Effector CD8-positive, alpha-beta T cell (primary cell): ENCODE data around the gene CDK9.
"Not testable (repeated sequence)": the region's sequence is repeated elsewhere in the genome, so short reads cannot be mapped to it uniquely, and the experiment has no call there.

Experiments
- DNase-seq: peaks from one replicate; lab custom pipeline; 2025; lab: John Stamatoyannopoulos, UW

Gene CDK9

DNA sequence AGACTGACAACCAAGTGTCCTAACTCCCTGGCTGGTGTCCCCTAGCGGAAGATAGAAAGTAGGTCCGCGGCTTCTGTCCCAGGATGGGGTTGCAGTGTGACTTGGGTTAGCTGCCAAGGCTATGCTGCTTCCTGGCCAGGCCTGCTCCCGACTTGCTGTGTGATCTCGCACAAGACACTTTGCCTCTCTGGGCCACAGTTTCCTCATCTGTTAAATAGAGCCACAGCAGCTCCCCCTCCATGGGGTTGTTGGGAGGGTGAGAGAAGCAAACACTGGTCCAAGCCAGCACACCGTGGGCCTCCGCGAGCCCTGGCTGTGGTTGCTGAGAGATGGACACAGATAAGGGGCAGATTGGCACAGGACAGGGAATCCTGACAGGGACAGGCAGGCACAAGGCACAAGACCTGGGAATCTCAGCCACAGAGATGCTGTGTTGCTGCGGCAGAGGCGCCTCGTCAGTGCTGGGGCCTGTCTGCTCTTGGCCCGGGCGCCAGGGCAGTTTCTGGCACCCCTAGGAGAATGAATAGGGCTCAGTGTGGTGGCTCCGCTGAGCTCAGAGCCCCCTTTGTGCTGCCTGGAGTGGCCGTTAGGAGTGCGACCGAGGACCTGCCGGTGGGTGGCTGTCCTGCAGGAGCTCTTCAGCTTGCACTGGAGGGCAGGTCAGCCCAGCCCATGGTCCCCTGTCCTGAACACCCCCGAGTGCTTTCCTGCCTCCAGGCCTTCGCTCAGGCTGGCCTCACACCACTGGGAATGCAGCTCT is 5.5 kb upstream of the CDK9 start:
- DNase-seq, result no peak

DNA sequence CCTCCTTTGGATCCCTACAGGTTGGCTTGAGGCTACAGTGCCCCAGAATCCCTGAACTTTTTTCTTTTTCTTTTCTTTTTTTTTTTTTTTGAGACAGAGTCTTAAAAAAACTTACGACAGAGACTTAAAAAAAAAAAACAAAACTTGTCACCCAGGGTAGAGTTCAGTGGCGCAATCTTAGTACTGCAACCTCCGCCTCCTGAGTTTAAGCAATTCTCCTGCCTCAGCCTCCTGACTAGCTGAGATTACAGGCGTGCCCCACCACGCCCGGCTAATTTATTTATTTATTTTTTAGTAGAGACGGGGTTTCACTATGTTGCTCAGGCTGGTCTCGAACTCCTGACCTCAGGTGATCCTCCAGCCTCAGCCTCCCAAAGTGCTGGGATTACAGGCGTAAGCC is 4.9 kb upstream of the CDK9 start:
- DNase-seq, result not testable (repeated sequence)

DNA sequence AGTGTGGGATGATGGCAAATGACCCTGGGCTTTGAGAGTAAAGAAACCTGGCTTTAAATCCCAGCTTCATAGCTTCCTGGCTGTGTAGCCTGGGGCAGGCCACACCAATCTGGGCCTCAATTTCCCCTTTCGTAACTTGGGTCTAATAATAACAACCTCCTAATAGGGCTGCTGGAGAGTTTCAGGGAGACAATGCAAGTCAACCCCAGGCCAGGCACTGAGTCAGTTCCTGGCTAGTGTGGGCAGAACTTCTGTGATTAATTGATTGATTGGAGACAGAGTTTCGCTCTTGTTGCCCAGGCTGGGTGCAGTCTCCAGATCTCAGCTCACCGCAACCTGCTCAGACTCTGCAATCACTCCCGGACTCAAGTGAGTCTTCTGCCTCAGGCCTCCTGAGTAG is 4.0 kb upstream of the CDK9 start:
- no peak for DNase-seq

DNA sequence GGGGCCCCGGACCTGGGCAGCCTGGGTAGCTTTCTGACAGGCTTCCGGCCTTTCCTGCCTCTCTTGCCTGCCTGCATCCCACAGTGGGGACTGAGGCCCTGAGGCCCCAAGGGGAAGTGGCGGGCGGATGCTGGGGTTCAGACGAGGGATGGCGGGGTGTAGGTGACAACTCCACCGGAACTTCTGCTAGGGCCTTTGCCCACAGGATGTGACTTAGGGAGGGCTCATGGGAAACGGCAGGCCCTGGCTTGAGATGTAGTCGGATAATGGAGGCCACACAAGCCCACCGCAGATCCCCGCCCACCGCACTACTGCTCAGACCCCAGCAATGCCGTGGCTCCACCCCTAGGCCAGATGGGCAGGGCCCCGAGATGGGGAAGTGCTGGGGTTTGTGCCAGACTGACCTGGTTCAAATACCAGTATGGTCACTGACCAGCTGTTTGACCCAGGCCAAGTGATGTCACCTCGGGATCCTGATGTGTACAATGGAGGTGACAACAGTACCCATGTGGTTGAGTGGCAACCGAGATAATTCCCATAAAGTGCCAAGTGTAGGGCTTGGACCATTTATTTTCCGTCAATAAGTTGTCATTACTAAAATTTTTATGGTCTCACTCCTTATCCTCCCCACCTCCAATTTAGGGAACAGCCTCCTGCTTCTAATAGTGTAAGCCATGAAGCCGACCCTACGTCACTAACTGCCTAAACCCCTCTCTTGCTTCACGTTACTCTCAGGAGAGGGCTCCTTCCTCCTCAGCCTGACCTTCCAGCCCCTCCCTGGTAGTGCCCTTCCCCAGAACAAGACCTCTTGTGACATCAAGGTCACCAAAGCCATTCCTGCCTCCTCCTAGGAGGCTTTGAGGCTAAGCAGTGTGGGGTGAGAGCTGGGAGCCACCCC is 2.5 kb upstream of the CDK9 start:
- DNase-seq, result peak; percentile 38

- DNase-seq, result peak; percentile 85
Measured at GRCh38 chr9:127785023-127785932, 556 bp upstream of the CDK9 start.

- no peak for DNase-seq
Measured at GRCh38 chr9:127786773-127787104, 905 bp downstream of the CDK9 start.

DNA sequence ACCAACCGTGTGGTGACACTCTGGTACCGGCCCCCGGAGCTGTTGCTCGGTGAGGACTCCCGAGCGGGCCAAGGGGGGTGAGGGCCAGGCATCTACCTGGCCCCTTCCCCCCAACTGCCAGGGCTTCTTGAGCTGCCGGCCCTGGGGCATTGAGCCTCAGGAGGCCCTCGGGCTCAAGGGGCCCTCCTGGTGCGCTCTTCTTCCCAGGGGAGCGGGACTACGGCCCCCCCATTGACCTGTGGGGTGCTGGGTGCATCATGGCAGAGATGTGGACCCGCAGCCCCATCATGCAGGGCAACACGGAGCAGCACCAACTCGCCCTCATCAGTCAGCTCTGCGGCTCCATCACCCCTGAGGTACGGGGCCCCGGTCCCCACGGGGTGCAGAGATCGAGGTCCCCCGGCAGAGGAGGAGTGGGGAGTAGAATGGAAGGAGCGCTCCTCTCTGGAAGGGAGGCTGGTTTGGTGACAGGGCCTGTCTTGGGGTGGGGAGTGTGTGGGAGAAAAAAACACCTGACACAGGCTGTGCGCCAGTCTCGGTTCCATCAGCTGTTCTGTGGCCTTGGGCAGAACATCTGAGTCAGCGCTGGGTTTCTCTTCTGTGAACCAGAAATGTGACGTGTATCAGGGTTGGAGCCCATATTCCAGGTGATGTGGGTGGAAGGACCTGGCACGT is 2.6 kb downstream of the CDK9 start:
- DNase-seq, result no peak

DNA sequence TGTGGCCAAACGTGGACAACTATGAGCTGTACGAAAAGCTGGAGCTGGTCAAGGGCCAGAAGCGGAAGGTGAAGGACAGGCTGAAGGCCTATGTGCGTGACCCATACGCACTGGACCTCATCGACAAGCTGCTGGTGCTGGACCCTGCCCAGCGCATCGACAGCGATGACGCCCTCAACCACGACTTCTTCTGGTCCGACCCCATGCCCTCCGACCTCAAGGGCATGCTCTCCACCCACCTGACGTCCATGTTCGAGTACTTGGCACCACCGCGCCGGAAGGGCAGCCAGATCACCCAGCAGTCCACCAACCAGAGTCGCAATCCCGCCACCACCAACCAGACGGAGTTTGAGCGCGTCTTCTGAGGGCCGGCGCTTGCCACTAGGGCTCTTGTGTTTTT is 3.3 kb downstream of the CDK9 start:
- DNase-seq, result no peak

GRCh38 chr9:127790094-127790855 is 4.4 kb downstream of the CDK9 start:
- DNase-seq, result no peak

- DNase-seq, result no peak
Measured at GRCh38 chr9:127791085-127791484, 5.3 kb downstream of the CDK9 start.

DNA sequence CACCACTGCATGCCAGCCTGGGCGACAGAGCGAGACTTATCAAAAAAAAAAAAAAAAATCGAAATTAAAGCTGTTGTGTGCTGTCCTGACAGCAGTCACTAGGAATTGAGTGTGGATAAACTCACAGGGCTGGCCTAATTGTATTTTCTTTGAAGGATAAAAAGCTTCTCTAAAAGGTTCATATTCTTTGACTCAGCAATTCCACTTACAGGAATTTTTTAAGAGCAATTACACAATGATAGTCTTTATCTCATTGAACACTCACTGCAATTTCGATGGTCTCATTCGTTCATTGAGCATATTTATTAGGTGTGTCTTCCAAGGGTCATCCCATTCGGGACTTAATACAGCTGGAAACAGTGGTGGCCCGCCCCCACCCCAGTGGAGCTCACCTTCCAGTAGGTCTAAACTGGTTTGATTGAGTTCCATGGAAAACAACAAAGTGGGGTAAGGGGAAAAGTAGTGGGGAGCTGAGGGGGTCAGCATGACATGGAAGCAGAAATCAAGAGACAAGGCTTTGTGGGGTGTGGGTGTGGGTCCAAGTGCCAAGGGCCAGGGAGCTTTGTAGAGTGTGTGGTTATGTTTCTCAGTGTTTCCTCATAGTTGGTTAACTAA is 6.7 kb downstream of the CDK9 start:
- no peak for DNase-seq

- DNase-seq, result no peak
Measured at GRCh38 chr9:127793093-127793708, 7.4 kb downstream of the CDK9 start.

DNA sequence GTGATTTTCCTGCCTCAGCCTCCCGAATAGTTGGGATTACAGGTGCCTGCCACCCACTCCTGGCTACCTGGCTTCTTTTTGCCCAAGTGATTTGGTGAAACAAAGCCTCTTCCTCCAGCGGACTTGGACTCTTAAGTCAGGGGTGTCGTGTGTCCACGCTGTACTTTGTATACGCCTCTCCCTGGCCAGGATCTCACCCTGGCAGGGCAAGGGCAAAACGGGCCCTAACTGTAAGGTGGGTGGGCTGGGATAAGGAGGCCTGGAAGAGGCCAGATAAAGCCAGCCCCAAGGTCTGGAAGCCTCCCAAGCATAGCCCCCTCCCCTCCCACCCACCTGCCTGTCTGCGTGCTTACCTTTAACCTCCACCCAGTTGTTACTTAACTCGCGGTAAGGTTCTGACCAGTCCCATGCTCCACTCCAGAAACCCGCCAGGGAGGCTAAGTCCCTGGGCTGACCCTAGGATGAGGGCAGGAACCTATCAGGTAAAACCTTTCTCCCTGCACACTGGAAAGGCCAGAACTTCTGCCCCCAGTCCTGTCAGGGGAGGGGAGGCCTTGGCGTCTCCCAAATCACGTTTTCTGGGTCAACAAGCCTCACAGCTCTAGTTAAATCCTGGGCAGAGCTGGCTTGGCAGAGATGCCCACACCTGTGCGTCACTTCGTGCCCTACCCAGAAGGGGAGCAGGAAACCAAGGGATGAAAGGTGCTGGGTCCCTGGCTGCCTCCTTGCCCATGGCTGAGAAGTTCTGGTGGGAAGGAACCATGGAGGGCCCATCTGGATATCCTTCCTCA is 8.4 kb downstream of the CDK9 start:
- no peak for DNase-seq

GRCh38 chr9:127796225-127796813 is 10.5 kb downstream of the CDK9 start:
- no peak for DNase-seq

DNA sequence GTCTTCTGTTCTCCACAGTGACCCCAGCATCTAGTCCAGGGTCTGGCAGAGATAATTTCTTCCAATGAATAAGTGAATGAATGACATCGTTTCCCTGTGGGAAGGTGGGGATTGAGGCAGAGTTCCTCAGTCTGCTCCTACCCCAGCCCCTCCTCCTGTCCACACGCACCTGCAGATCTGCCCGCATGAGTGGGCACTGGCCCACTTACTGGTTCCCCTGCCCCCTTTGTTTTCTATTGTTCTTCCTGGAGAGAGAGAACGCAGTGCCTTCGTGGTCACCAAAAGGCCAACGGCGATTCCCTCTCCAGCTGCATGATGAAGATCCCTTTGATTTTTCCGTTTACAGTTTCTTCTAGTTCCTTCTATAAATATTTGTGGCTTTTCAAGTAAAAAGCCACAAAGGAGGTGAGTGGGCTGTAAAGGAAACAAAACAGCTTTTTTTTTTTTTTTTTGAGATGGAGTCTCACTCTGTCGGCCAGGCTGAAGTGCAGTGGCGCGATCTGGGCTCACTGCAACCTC is 11.1 kb downstream of the CDK9 start:
- no peak for DNase-seq

GRCh38 chr9:127801955-127802575 is 16.2 kb downstream of the CDK9 start:
- no peak for DNase-seq

DNA sequence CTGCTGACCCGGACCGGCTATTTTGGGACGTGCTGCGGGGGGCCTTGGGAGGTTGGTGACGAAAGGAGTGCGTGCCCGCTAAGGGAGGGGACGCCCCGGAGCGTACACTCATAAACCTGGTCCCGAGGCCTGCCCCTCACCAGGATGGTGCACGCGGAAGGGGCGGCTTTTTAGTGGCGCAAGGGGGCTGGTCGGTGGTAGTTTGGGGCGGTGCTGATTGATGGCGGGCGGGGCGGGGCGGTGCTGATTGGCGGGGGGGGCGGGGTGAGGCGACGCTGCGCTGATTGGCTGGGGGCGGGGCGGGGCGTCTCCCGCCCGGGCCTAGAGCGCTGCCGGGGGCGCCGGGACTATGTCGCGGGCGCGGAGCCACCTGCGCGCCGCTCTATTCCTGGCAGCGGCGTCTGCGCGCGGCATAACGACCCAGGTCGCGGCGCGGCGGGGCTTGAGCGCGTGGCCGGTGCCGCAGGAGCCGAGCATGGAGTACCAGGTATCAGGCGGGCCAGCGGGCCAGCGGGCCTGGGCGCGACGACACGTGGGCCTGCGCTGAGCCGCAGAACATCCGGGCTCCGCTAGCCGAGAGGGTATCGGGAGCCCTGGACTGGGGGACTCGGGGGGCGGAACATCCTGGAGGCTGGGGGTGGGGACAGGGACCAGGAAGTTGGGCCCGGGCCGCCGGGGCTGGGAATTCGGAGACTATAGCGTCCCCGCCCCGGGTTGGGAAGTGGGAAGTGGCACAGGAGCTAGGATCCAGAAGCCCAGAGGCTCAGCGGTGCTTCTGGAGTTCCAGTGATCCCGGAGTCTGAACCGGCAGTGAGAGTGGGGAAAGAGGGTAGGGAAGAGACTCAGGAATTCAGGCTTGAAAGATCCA is 17.0 kb downstream of the CDK9 start, which contains the start of gene FPGS:
TSS of gene FPGS (plus strand) at position 307 of the 868 bp plus-strand sequence. CDS start at position 350, 43 bp downstream.
- peak; percentile 82 for DNase-seq
